Lower lobe of right lung (tissue), 2 donors: Measurements from ENCODE around the gene KRTAP10-8. TPM values are rescaled to one million over a fixed set of nuclear protein-coding genes. Genes with fewer than 3 reads are reported as not detected.

Experiments
- ATAC-seq, 2 donors: fragments of 200-7000 bp; cut with Tn5 transposase; one replicate each; pipeline ENCODE4 v1.9.1; 2020 to 2022; ENCODE audit warnings: mild to moderate bottlenecking in 2 of 2, moderate library complexity in 2 of 2
- DNase-seq: peaks from one replicate; pipeline ENCODE4 v3.0.0-alpha.2; 2020
- H3K27ac ChIP-seq: fragments of 200-600 bp; one replicate; pipeline ENCODE4 v1.8.0; 2022
- H3K27me3 ChIP-seq: fragments of 200-600 bp; one replicate; pipeline ENCODE4 v1.8.0; 2022; ENCODE audit warnings: low read depth
- H3K36me3 ChIP-seq: fragments of 200-600 bp; one replicate; pipeline ENCODE4 v1.8.0; 2022; ENCODE audit warnings: mild to moderate bottlenecking
- H3K4me1 ChIP-seq: fragments of 200-600 bp; one replicate; pipeline ENCODE4 v1.8.0; 2022
- H3K4me3 ChIP-seq: fragments of 200-600 bp; one replicate; pipeline ENCODE4 v1.8.0; 2022; ENCODE audit warnings: mild to moderate bottlenecking
- H3K9me3 ChIP-seq: fragments of 200-600 bp; one replicate; pipeline ENCODE4 v1.8.0; 2022
- intact Hi-C: fragments of 100-400 bp; cut with DNase I; formaldehyde crosslinking; loops from one replicate; pipeline ENCODE4 v1.11.0; 2022
- total RNA-seq: library from RNA; stranded (reverse); fragmentation: NEBNext Ultra II Directional; extraction: Animal tissue kit (Norgen Biotek cat#: 25700); gene quantifications from one replicate; pipeline ENCODE4 v1.2.1, GENCODE V29; 2021
- TF ChIP-seq, protein P1 (sequence below): fragments of 200-600 bp; IDR thresholded peaks from one replicate; pipeline ENCODE4 v1.8.0; 2022; ENCODE audit warnings: antibody characterized with exemption, mild to moderate bottlenecking
- donor health status: DM: no; HTN: yes; CAD: no; lungs with severe emphysema.

KRTAP10-8 gene
- total RNA-seq, 1 donor from 2014 or later, result not detected

- no peak for ATAC-seq
- Histone ChIP-seq H3K27me3 (no peaks in the 10 kb centered on the region), H3K27ac (no peak overlapping the region), H3K36me3 (no peaks in the 10 kb centered on the region), H3K9me3 (peaks cover 13% of the 10 kb centered on the region), H3K4me3 (no peak overlapping the region), H3K4me1 (no peaks in the 10 kb centered on the region)
- intact Hi-C loops, result no loop called here
- DNase-seq, result no peak
- TF ChIP-seq, protein P1, sequence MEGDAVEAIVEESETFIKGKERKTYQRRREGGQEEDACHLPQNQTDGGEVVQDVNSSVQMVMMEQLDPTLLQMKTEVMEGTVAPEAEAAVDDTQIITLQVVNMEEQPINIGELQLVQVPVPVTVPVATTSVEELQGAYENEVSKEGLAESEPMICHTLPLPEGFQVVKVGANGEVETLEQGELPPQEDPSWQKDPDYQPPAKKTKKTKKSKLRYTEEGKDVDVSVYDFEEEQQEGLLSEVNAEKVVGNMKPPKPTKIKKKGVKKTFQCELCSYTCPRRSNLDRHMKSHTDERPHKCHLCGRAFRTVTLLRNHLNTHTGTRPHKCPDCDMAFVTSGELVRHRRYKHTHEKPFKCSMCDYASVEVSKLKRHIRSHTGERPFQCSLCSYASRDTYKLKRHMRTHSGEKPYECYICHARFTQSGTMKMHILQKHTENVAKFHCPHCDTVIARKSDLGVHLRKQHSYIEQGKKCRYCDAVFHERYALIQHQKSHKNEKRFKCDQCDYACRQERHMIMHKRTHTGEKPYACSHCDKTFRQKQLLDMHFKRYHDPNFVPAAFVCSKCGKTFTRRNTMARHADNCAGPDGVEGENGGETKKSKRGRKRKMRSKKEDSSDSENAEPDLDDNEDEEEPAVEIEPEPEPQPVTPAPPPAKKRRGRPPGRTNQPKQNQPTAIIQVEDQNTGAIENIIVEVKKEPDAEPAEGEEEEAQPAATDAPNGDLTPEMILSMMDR, result no peak
Measured at GRCh38 chr21:44614961-44615391, 3.1 kb downstream of the KRTAP10-8 start.

DNA sequence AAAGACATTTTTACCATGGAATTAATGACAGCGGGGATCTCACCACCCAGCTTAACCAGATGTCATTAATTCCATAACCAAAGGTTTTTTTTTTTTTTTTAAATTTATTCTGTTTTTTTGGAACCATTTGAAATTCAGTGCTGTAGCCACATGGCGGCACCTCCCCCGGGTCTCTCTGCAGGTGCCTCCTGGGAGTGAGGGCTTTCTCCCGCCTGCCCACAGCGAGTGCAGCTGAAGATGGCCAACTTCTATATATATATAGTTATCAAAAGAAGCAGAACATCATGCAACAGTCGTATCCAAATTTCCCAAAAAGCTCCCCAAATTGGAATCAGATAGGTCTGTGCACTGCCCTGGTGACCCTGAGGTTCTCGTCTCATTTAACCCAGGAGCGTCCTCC lies 3.6 kb downstream of the KRTAP10-8 start:
- peaks cover 10% of the 10 kb centered on the region for H3K9me3 ChIP-seq
- H3K4me1 ChIP-seq, result no peaks in the 10 kb centered on the region
- intact Hi-C loops, result no loop called here
- H3K27ac ChIP-seq, result no peak overlapping the region
- TF ChIP-seq, protein P1, result no peak
- no peak for DNase-seq
- no peaks in the 10 kb centered on the region for H3K36me3 ChIP-seq
- no peak overlapping the region for H3K4me3 ChIP-seq
- no peak for ATAC-seq
- H3K27me3 ChIP-seq, result no peaks in the 10 kb centered on the region

GRCh38 chr21:44615911-44616590 lies 4.2 kb downstream of the KRTAP10-8 start:
- peaks cover 8% of the 10 kb centered on the region for H3K9me3 ChIP-seq
- no peak for ATAC-seq
- H3K27me3 ChIP-seq, result no peaks in the 10 kb centered on the region
- TF ChIP-seq, protein P1, result no peak
- intact Hi-C loops, result no loop called here
- H3K27ac ChIP-seq, result no peak overlapping the region
- H3K36me3 ChIP-seq, result no peaks in the 10 kb centered on the region
- no peak for DNase-seq
- no peaks in the 10 kb centered on the region for H3K4me1 ChIP-seq
- no peak overlapping the region for H3K4me3 ChIP-seq

DNA sequence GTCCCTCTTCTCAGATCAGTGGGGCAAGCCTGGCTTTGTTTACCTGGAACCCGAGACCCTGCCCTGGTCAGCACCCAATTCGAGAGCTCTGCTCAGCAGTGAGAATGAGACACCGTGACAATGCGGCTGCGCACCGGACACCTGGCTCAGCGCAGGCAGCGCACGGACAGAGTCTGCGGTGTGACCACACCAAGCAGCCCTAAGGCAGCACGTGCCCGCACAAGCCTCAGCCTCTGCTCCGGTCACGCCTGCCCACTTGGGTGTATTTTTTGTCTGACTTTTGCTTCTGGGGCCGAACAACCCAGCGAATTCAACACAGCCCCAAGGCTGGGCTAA lies 4.7 kb downstream of the KRTAP10-8 start:
- intact Hi-C loops, result no loop called here
- H3K36me3 ChIP-seq, result no peaks in the 10 kb centered on the region
- no peaks in the 10 kb centered on the region for H3K27me3 ChIP-seq
- H3K4me1 ChIP-seq, result no peaks in the 10 kb centered on the region
- H3K9me3 ChIP-seq, result peaks cover 7% of the 10 kb centered on the region
- no peak overlapping the region for H3K27ac ChIP-seq
- ATAC-seq (no peak), DNase-seq (no peak)
- TF ChIP-seq, protein P1, result no peak
- no peak overlapping the region for H3K4me3 ChIP-seq

GRCh38 chr21:44617071-44617501 lies 5.2 kb downstream of the KRTAP10-8 start:
- ATAC-seq (no peak), DNase-seq (no peak)
- intact Hi-C loops, result no loop called here
- Histone ChIP-seq H3K4me3 (no peak overlapping the region), H3K27me3 (no peaks in the 10 kb centered on the region), H3K27ac (no peak overlapping the region), H3K9me3 (peaks cover 4% of the 10 kb centered on the region), H3K36me3 (no peaks in the 10 kb centered on the region), H3K4me1 (no peaks in the 10 kb centered on the region)
- TF ChIP-seq, protein P1, result no peak
